HG03521 (cell line): Measurements from ENCODE around the gene SORCS1.

ENCODE experiments used
- ATAC-seq: cut with Tn5 transposase; IDR thresholded peaks from one replicate; pipeline ENCODE4 v1.9.1; 2021; ENCODE audit warnings: mild to moderate bottlenecking, moderate library complexity; ENCODE audit not compliant: unreplicated experiment

The SORCS1 gene

GRCh38 chr10:107118866-107119265, 45.6 kb downstream of the SORCS1 start:
- no peak for ATAC-seq

GRCh38 chr10:107104026-107104652, 60.4 kb downstream of the SORCS1 start:
- no peak for ATAC-seq

- ATAC-seq = no peak
Observed at GRCh38 chr10:107103174-107104025, 61.1 kb downstream of the SORCS1 start.

- ATAC-seq = no peak
Observed at GRCh38 chr10:107098326-107098725, 66.2 kb downstream of the SORCS1 start.

- no peak for ATAC-seq
Observed at GRCh38 chr10:107094824-107095522, 69.5 kb downstream of the SORCS1 start.

GRCh38 chr10:107092321-107092720, 72.2 kb downstream of the SORCS1 start:
- ATAC-seq = no peak

- ATAC-seq = no peak
Observed at GRCh38 chr10:107091126-107091525, 73.4 kb downstream of the SORCS1 start.

- ATAC-seq = no peak
Observed at GRCh38 chr10:107085665-107086525, 78.6 kb downstream of the SORCS1 start.

GRCh38 chr10:107083388-107084009, 81.0 kb downstream of the SORCS1 start:
- no peak for ATAC-seq

GRCh38 chr10:107081644-107082043, 82.9 kb downstream of the SORCS1 start:
- no peak for ATAC-seq

GRCh38 chr10:107075117-107075516, 89.4 kb downstream of the SORCS1 start:
- ATAC-seq = no peak

GRCh38 chr10:107072786-107073185, 91.7 kb downstream of the SORCS1 start:
- no peak for ATAC-seq

GRCh38 chr10:107072028-107072427, 92.5 kb downstream of the SORCS1 start:
- no peak for ATAC-seq

GRCh38 chr10:107071301-107071700, 93.2 kb downstream of the SORCS1 start:
- no peak for ATAC-seq

GRCh38 chr10:107067843-107068242, 96.7 kb downstream of the SORCS1 start:
- ATAC-seq = no peak

GRCh38 chr10:107064075-107064474, 100.4 kb downstream of the SORCS1 start:
- ATAC-seq = no peak

- no peak for ATAC-seq
Observed at GRCh38 chr10:107059872-107060271, 104.6 kb downstream of the SORCS1 start.

- no peak for ATAC-seq
Observed at GRCh38 chr10:107059068-107059804, 105.3 kb downstream of the SORCS1 start.

GRCh38 chr10:107058331-107058730, 106.2 kb downstream of the SORCS1 start:
- no peak for ATAC-seq

GRCh38 chr10:107056182-107056581, 108.3 kb downstream of the SORCS1 start:
- ATAC-seq = no peak
